Mesothelial cell of epicardium (in vitro differentiated cells): ENCODE data around the gene UVSSA. TPM values are rescaled to one million over a fixed set of nuclear protein-coding genes. Genes with fewer than 3 reads are reported as not detected.

ENCODE experiments used
- DNase-seq, 2 experiments: peaks; one replicate each; pipeline ENCODE4 v3.0.0; 2021; ENCODE audit warnings: low spot score in 2 of 2; ENCODE audit not compliant: unreplicated experiment in 2 of 2
- H3K27ac Mint-ChIP-seq: 2 replicates; pipeline ENCODE4 v1.8.0; 2021; ENCODE audit warnings: mixed read lengths
- H3K27me3 Mint-ChIP-seq: 2 replicates; pipeline ENCODE4 v1.8.0; 2021; ENCODE audit warnings: low read depth, mixed read lengths
- H3K36me3 Mint-ChIP-seq: 2 replicates; pipeline ENCODE4 v1.8.0; 2021; ENCODE audit warnings: mixed read lengths
- H3K4me1 Mint-ChIP-seq: 2 replicates; pipeline ENCODE4 v1.8.0; 2021; ENCODE audit warnings: mixed read lengths
- H3K4me3 Mint-ChIP-seq: 2 replicates; pipeline ENCODE4 v1.8.0; 2021; ENCODE audit warnings: mild to moderate bottlenecking, moderate library complexity, mixed read lengths
- H3K9me3 Mint-ChIP-seq: 2 replicates; pipeline ENCODE4 v1.8.0; 2021; ENCODE audit warnings: mixed read lengths
- total RNA-seq: library from RNA; stranded (reverse); gene quantifications from 3 replicates; pipeline ENCODE4 v1.2.1, GENCODE V29; 2021
- TF ChIP-seq, protein P1 (sequence below): fragments of 200-600 bp; sonication (generic); IDR thresholded peaks from one replicate; pipeline ENCODE4 v1.5.0; 2021; ENCODE audit warnings: antibody characterized with exemption; ENCODE audit not compliant: unreplicated experiment

Gene UVSSA
- total RNA-seq, 1 donor from 2014 or later, result 62.9 TPM

DNA sequence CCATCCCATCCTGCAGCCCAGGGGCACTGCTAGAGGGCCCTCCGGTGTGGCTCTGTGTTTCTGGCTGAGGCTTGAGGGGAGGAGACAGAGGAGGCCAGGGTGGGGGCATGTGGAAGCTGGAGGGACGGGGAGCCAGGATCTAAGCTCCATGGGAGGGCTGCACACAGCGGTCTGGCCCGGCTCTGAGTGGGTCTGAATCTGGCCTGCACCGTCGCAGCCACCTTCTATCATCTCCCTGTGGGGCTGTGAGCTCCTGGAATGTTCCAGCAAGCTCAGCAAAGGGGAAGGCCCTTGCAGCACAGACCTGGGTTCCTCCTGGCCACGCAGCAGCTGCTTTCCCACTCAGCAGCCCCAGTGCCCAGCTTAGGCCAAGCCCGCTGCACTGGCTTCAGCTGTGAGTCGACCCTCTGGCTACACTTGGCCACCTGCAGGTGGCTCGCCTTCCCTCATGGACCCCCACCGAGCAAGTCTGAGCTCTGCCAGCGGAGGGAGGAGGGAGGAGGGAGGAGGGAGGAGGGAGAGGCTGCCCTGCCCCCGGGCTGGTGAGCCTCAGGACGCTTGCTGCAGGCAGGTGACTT is 53.9 kb downstream of the UVSSA start:
- Mint-ChIP-seq H3K27ac (no peak overlapping the region), H3K9me3 (no peaks in the 10 kb centered on the region), H3K4me1 (no peaks in the 10 kb centered on the region), H3K4me3 (no peak overlapping the region), H3K36me3 (peaks cover 13% of the 10 kb centered on the region), H3K27me3 (peaks cover 50% of the 10 kb centered on the region)
- peak in 1 of 2 experiments; percentile 9 for DNase-seq
- TF ChIP-seq, protein P1, sequence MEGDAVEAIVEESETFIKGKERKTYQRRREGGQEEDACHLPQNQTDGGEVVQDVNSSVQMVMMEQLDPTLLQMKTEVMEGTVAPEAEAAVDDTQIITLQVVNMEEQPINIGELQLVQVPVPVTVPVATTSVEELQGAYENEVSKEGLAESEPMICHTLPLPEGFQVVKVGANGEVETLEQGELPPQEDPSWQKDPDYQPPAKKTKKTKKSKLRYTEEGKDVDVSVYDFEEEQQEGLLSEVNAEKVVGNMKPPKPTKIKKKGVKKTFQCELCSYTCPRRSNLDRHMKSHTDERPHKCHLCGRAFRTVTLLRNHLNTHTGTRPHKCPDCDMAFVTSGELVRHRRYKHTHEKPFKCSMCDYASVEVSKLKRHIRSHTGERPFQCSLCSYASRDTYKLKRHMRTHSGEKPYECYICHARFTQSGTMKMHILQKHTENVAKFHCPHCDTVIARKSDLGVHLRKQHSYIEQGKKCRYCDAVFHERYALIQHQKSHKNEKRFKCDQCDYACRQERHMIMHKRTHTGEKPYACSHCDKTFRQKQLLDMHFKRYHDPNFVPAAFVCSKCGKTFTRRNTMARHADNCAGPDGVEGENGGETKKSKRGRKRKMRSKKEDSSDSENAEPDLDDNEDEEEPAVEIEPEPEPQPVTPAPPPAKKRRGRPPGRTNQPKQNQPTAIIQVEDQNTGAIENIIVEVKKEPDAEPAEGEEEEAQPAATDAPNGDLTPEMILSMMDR, result no peak

DNA sequence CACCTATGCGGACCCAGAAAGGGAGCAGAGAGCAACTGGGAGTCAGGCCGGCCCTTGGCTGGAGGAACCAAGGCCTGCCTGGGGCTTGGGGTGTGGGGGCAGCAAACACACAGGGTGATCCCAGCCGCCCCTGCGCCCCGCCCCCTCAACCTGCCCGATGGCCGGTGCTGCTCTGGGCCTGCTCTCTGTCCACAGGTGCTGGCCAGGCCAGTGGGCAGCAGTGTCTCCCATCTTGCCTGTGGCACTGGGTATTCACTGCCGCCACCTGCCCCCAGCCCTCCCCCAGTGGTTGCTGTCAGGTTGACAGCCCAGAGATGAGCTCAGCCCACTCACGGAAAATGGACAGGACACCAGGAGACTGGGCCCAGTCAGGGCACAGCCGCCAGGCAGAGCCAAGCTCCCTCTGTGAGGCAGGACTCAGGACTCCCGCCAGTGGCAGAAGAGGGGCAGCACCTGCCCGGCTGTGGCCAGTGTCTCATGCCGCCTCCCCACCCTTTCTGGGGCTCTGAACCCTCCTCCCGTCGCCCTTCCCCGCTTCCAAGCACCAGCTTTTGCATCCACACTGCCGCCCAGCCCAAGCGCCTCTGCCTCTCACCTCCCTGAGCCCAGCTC is 54.5 kb downstream of the UVSSA start:
- Mint-ChIP-seq H3K9me3 (no peaks in the 10 kb centered on the region), H3K36me3 (peaks cover 13% of the 10 kb centered on the region), H3K27me3 (peaks cover 50% of the 10 kb centered on the region), H3K27ac (no peak overlapping the region), H3K4me1 (no peaks in the 10 kb centered on the region), H3K4me3 (no peak overlapping the region)
- DNase-seq, result peak in 1 of 2 experiments; percentile 35
- TF ChIP-seq, protein P1, result no peak

DNA sequence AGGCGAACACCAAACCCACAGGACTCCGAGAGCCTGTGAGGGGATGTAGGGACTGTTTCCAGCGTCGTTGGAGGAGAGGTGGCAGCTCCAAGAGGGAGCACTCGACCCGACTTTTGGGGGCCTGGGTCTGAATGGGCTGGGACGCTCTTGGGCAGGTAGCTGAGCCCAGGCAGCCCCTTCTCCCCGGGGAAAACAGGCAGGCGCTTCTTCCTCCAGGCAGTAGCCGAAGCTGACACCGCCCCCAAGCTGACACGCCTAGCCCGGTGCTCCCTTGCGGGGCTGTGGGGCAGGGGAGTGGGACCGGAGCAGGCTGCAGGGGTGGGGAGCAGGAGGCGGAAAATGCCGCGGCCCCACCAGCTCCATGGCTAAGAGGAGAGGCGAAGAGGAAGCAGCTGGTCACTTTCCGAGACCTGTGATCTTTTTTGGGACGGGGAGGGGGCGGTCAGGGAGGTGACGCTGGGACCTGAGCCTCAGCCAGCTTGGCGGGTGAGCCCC is 55.1 kb downstream of the UVSSA start:
- H3K27ac Mint-ChIP-seq, result no peak overlapping the region
- no peak overlapping the region for H3K4me3 Mint-ChIP-seq
- DNase-seq, result peak in 1 of 2 experiments; percentile 32
- TF ChIP-seq, protein P1, result no peak
- no peaks in the 10 kb centered on the region for H3K4me1 Mint-ChIP-seq
- H3K9me3 Mint-ChIP-seq, result no peaks in the 10 kb centered on the region
- H3K36me3 Mint-ChIP-seq, result peaks cover 11% of the 10 kb centered on the region
- peaks cover 51% of the 10 kb centered on the region for H3K27me3 Mint-ChIP-seq

DNA sequence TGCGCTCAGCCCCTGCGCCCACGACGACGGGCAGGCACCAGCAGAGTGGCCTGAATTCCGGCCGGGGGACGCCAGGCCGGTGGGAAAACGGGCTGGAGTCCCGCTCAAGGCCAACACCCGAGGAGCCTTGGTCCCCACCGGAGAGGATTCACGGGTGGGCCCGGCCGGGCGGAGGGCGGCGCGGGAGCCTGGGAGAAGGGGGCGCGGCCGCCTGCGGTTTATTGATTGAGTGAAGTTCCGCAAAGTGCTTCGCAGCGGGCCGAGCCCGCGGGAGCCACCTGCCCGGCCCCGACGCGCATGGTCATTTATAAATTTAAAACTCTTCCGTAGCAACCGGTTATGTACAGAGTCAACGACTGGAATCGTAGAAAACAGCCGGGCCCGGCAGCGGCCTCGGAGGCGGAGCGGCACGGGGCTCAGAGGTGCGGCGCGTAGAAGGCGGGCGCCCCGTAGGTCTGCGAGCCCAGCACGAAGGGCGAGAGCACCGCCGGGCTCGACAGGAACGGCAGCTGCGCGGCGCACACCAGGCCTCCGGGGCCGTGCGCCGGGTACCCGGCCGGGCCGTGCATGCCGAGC is 55.6 kb downstream of the UVSSA start:
- Mint-ChIP-seq H3K4me1 (no peaks in the 10 kb centered on the region), H3K9me3 (no peaks in the 10 kb centered on the region), H3K27ac (no peak overlapping the region), H3K4me3 (no peak overlapping the region), H3K27me3 (peaks cover 56% of the 10 kb centered on the region), H3K36me3 (peaks cover 11% of the 10 kb centered on the region)
- DNase-seq, result peak in 1 of 2 experiments; percentile 32
- TF ChIP-seq, protein P1, result no peak

DNA sequence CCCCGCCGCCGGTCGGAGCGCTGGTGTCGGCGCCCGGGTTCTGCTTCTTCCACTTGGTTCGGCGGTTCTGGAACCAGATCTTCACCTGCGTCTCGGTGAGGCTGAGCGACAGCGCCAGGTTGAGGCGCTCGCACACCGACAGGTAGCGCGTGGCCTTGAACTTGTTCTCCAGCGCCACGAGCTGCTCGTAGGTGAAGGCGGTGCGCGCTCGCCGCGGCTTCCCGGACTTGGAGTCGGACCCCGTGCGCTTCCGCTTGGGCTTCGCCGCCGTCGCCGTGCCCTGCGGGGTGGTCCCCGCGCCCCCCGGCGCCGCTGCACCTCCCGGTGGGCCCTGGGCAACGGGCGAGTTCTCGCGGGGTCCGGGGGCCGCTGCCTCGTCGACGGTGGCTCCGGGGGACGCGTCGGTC is 56.2 kb downstream of the UVSSA start:
- peak in 1 of 2 experiments; percentile 37 for DNase-seq
- Mint-ChIP-seq H3K27me3 (peaks cover 61% of the 10 kb centered on the region), H3K27ac (no peak overlapping the region), H3K4me3 (no peak overlapping the region), H3K36me3 (peaks cover 11% of the 10 kb centered on the region), H3K9me3 (no peaks in the 10 kb centered on the region), H3K4me1 (no peaks in the 10 kb centered on the region)
- TF ChIP-seq, protein P1, result no peak
